ENCODE results near the gene XIRP1.
"Not testable (repeated sequence)": the region's sequence is repeated elsewhere in the genome, so short reads cannot be mapped to it uniquely, and the experiment has no call there.

XIRP1 gene

DNA sequence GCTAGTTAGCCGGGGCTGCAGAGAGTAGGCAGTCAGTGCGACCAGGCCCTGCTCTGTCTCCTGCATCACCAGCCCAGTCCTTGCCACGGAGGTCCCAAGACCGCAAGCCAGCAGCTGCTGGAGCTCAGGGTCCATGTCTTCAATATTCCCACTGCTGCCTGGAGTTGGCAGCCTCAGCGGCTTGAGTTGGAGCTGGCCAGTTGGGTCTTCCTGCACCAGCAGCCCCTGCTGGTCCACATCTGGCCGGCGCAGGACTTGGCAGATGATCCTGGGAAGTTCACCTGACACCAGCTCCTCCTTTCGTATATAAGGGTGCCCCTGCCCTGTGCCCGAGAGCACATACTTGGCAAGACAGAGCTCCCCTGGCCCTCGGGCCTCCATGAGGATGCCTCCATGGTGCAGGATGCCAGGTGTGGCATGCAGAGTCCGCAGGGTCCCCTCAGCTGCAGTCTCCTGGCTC is 5.7 kb downstream of the XIRP1 start:
- DNase-seq (ENCODE audit: low spot score): no peak

DNA sequence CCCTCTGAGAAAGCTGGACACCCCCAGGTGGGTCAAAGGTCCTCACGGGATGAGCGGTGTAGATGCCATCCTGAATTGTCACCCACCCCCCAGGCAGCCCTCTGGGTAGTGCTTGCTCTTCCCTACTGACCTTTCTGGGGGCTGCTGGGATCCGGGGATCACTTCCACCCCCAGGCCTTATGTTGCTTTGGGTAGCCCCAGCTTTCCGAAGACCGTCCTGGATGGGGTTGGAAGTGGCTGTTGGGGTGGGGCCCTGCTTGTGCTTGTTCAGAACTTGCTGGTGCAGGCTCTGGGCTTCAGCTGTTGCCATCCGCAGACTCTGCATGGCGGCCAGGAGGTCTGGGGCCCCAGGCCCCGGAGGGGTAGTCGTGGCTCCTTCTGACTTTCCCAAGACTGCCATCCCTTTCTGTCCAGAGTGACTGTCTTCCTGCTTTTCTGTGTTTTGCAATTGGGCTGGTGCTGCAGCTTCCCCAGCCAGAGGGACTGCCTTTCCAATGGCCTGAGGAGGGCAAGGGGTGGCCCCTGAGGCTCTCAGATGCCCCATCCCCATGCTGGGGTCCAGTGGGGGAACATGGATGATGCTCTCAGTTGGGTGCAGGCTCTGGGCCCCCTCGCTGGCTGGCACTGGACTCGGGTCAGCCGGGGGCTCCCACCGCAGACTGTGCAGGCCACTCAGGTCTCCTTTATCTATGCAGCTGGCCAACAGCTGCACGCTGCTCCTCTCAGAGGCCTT is 6.3 kb downstream of the XIRP1 start:
- no peak for DNase-seq (ENCODE audit: low spot score)

DNA sequence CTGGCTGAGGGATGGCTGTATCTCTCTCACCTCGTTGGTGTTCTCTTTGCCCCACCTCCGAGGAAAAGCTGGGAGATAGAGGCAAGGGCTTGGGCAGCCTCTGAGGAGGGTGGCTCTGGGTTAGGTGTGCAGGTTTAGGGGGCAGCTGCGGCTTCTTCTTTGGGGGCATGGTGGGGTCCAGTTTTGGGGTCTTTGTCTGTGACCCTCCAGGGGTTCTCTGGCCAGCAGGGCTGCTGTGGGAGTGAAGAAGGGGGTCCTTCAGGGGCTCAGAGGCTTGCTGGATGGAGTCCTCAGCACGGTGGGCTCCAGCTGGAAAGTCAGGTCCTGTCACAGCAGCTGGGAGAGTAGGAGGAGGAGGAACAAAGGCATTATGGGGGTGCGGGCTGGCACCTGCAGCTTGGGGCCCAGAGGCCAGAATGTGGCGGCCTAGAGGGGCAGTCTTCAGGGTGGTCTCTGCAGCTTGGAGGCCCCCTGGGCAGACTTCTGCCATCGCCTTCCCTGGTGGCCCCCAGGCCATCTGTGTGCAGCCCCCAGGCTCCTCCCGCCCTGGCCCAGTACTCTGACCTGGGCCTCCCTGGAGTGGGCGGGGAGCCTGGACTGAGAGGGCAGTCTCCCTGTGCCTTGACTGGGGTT is 7.0 kb downstream of the XIRP1 start:
- no peak for DNase-seq (ENCODE audit: low spot score)

DNA sequence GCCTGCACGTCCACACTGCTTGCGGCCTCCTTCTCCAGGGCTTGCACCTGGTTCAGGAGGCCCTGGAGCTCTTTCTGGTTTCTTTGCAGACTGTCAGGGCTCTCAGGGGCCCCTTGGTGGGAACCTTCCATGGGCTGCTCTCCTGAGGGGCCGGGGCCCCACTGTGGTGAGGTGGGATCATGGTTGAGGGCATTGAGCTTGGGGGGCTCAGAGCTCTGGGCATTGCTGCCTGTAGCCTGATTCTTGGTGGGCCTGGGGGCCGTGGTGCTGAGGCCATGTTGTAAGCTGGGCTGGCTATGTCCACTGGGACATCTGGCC is 7.5 kb downstream of the XIRP1 start:
- DNase-seq (ENCODE audit: low spot score): no peak

DNA sequence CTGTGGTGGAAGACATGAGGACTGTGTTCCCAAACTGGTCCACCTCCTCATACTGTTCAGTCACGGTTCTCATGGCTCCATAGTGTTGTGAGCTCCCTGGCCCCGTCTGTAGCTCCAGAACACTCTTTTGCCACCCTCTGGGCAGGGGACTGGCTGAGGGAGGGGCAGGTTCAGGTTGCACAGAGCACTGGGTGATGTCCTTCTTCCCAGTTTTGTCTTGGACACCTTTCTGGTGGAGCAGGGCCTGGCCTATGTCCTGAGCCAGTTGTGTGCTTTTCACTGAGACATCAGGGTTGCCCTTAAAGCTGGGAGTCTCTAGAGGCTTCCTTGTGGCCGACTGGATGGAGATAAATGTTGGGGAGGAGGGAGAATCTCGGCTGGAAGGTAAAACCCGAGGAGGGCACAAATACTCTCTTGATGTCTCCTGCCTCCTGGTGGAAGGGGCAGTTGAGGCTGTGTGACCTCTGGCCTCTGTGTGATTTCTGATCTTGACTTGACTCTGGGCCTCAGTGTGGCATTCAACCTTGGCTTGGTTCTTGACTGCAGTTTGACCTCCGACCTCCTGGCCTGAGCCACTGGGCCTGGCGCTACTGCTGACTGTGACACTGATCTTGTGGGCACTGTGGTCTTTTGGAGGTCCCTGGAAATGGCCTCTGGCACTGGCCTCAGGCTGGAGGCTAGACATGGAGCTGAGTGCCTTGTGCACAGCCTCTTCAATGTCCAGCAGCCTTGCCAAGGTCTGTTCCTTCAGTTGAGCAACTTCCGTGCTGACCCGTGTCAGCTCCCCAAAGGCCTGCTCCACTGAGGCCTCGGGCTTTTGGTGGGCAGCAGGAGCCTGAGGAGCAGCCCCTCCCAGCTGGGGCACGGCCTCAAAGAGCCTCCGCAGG is 8.1 kb downstream of the XIRP1 start:
- no peak for DNase-seq (ENCODE audit: low spot score)

DNA sequence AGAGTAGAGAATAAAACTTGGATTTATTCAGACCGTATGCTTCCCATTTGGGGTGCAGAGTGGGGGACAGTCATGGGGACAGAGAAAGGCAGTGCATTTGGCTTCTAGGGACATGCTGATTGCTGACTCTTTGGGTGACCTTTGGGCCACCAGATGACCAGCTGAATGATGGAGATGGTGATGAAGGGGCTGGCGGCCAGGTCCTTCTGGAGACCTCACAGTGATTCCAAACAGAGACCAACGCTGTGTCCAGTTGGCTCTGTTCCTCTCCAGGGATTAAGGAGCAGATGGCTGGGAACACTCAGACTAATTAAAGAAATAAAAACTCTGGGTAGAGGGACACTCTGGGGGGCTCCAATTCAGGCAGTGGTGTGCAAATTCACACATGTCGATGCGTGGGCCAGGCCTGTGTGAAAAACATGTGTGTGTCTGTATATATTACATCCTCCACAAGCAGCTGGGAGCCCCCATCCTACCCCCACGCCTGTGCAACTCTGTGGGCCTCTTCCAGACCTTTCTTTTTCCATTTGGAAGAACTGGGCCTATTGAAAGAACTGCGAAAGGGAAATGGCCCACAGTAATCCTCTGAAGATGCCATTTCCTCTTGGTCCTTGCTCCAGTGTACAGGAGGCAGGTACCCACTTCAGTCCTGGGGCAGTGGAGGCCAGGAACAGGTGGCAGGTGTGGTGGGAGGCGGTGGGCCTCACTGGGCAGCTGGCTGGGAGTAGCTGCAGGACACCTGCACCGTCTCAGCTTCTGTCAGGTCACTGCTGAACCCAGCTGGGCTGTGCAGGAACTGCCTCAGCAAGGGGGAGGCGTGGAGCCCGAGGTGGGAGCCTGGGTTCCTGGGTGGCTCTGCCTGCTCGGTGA is 8.9 kb downstream of the XIRP1 start:
- DNase-seq (ENCODE audit: low spot score): peak; percentile 77

DNA sequence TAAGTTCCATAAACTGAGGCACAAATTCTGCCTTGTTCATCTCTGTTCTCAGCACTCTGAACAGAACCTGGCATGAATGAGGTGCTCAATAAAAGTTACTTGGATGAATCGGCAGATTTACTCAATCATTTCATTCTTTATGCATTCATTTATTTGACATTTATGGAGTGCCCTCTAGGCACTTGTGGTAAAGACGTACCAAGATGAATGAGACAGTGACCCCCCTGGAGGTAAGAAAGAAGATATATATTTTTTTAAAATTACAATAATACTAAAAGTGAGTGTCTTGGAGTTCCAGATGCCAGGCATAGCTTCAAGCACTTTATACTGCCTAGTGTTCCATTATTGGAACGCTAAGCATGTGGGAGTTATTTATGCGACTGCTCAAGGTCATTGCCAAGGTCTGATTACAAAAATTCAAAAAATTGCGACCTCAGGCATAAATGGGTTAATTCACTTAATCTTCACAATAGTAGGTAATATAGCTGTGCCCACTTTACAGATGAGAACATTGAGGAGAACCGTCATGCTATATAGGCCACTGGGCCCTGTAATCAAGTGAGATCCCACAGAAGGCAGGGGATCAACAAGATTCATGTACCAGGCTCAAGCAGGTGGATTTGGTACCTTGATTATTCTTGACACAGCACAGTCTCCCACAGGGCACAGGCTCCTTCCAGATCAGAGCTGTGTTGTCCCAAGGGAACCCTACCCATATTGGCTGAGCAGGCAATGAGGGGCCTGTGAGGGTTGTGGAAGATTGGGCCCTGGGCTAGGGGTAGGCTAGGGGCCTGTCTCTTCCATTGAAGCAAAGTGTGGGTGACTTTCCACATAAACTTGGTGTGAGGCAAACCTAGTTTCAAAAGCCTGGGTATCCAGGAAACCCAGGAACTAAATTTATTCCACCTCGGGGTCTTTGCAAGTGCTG is 10.7 kb downstream of the XIRP1 start:
- DNase-seq (ENCODE audit: low spot score): no peak

DNA sequence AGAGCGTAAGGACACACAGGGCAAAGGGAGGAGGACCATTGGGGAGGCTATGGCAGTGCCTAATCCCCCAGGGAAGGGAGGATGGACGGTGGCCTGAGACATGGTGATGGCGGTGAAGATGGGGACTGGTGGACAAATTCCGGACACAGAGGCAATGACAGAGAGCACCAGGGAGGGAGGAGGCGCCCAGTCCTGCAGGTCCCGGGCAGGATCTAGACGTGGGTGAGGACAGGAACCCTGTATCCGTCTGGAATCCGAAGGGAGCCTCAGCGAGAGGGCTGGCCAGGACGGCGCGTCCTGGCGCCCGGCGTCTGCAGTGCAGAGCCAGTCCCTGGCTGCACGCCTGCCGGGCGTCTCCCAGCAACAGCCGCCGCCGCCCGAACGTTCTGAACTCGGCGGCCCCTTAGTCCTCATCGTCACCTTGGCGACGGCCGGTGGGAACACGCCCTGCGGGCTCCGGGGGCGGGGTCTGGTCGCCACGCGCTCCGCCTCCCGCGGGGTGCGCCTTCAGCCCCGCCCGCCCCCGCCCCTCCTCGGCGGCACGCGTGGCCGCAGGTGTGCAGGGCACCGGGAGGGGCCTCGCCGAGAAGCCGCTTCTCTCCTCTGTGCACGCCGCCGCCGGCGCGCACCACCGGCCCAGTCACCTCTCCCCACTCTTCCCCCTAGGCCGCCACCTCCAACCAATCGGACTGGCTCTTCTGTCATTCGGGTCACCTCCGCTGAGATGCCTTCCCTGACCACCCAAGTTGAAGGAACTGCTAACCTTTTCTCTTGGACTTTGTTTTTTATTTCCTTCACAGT is 11.6 kb downstream of the XIRP1 start:
- DNase-seq (ENCODE audit: low spot score): peak; percentile 76

DNA sequence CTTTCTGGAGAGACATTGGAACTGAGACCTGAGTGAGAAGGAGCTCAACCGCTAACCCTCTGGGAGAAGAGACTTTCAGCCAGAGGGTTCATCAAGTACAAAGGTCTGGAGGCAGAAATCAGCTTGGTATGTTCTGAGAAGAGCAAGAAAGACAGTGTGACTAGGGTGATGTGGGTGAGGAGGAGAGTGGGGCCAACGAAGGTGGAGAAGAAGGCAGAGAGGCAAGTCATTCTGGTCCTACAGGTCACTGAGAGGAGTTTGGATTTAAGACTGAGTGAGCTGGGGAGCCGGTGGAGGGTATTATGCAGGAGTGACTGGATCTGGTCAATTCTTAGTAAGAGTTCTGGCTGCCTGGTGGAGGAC is 12.2 kb downstream of the XIRP1 start:
- no peak for DNase-seq (ENCODE audit: low spot score)

DNA sequence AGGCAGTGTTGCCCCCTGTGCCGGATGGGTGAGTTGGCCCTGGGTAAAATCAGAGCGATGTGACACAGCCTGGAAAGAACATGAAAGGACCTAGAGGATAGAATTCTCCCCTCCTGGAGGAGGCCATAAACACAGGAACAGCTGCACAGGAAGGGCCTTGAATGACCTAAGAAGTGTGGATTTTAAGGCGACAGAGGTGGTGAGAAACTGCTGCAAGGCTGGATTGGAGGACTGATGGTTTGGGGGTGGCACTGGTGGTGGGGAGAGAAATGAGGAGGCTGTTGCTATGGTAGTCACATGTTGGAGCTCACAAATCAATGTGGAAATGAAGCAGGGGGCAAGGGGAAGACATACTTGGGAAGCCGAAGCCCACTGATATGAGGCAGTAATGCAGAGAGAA is 13.8 kb downstream of the XIRP1 start:
- DNase-seq (ENCODE audit: low spot score): no peak

DNA sequence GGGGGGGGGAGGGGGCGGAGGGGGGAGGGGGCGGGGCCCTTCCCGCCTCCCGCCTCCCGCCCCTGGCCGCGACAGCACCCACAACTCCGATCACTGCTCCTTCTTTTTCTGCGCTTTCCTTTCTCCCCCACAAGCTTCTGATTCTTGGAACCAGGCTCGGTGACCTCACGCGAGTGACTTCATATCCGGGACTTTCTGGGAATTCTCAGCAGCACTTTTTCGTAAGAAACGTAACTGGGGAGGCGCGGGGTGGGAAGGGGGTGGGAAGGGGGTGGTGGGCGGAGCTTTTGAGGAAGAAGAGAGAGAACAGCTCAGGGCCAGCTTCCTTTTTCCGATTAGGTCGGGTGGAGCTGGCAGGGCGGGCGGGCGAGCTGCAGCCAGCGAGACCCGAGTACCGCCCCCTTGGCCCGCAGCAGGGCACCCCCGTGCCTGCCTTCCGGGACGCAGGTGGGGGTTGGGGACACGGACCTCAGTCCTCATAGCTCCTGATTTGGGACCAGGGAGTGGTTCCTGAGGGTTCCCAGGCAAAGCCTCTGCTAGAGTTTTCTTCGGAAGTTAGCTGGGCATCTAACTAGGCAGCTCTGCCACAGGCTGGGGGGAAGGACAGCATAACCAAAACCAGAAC is 14.6 kb downstream of the XIRP1 start:
- peak; percentile 89 for DNase-seq (ENCODE audit: low spot score)

DNA sequence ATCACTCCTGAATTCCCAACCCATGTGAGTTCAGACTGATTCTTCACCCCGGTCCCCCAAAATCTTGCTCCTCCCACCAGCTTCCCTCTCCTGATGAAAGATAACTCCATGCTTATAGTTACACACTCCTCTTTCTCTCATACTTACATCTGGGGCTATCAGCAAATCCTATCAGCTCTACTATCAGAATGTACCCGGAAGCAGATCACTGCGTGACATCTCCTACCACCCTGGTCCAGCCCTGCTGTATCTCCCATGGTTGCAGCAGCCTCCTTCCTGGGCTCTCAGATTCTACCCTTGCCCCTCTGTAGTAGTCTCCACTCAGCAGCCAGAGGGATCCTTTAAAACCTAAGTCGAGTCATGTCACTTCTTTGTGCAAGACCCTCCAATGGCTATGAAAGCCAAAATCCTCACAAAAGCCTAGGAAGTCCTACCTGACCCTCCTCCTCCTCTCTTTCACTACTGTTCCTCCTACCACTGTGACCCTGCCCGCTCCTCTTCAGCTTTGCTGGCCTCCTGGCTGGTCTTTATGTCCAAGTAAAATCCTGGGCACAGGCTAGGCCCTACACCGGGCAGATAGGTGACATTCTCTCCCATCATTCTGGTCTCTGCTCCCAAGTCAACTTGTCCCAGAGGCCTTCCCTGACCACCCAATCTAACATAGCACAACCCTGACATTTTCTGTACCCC is 16.2 kb downstream of the XIRP1 start:
- no peak for DNase-seq (ENCODE audit: low spot score)

DNA sequence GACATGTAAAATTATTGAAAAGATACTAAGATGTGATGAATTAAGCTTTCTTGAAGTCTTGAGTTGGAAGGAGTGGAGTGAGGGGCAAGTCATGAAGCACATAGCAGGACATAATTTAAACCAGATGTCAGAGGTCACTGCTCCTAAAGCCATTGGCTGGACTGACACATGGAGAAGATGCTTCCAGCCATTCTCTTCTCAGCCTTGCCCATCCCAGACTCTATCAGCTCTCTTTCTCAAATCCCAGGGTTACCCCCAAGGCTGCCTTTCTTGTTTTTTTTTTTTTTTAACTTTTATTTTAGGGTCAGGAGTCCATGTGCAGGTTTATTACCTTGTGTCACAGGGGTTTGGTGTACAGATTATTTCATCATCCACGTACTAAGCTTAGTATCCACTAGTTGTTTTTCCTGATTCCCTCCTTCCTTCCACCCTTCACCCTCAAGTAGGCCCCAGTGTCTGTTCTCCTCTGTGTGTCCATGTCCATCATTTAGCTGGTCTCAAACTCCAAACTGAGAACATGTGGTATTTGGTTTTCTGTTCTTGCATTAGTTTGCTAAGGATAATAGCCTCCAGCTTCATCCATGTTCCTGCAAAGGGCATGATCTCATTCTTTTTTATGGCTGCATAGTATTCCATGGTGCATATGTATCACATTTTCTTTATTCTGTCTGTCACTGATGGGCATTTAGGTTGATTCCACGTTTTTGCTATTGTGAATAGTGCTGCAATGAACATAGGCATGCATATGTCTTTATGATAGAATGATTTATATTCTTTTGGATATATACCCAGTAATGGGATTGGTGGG is 18.9 kb downstream of the XIRP1 start:
- DNase-seq (ENCODE audit: low spot score): no peak

DNA sequence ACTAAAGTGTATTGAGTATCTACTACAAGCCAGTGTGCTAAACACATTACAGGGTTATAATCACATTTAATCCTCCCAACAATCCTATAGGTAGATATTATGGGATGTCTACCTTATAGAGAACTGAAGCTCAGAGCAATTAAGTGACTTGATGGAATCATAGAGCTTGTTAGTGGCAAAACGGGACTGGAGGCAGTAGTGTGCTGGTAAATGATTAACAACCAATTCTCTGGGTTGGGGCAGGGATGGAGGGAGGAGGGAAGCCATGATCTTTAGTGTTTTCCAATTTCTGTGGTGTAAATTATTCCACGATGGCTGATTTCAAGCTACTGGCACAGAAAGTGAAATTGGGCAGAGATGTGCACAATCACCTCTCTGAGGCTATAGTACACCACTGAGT is 20.5 kb downstream of the XIRP1 start:
- DNase-seq (ENCODE audit: low spot score): no peak

DNA sequence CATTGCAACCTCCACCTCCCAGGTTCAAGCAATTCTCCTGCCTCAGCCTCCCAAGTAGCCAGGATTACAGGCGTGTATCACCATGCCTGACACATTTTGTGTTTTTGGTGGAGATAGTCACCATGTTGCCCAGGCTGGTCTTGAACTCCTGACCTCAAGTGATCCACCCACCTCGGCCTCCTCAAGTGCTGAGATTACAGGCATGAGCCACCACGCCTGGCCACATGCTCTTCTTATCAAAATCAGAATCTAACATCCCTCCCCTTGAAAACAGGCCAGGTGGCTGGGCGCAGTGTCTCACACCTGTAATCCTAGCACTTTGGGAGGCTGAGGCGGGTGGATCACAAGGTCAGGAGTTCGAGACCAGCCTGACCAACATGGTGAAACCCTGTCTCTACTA is 21.5 kb downstream of the XIRP1 start:
- not testable (repeated sequence) for DNase-seq (ENCODE audit: low spot score)

DNA sequence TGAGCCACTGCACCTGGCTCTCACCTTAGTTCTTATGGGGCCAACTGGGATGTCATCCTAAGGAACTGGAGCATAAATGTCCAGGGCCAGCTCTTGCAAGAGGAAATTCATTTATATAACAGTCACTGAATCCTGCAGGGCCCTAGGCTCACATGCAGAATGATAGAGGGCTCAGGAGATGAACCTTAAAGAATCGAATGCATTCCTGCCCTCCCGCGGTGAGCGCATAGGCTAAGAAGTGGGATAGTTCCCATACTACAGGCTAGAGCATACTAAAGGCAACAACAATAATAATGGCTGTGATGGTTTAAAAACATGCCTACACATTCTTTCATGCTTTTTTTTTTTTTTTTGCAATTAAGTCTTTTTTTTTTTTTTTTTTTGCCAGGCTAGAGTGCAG is 21.9 kb downstream of the XIRP1 start:
- no peak for DNase-seq (ENCODE audit: low spot score)

DNA sequence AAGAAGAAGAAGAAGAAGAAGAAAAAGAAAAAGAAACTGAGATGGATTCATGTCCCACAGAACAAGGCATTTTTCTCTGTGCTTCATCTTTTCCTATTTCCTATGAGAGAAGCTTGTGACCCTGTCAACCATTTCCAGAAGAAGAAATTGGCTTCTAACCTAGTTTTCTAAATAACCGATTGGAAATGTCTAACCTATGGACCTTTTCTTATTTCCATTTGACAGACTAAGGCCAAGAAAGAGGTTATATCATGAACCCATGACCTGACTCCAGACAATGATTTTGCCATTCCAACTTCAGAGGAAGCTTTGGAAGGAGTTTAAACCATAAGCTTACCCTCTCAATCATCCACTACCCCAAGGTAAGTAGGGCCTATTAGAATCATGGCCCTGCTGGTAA is 22.7 kb downstream of the XIRP1 start:
- DNase-seq (ENCODE audit: low spot score): no peak

DNA sequence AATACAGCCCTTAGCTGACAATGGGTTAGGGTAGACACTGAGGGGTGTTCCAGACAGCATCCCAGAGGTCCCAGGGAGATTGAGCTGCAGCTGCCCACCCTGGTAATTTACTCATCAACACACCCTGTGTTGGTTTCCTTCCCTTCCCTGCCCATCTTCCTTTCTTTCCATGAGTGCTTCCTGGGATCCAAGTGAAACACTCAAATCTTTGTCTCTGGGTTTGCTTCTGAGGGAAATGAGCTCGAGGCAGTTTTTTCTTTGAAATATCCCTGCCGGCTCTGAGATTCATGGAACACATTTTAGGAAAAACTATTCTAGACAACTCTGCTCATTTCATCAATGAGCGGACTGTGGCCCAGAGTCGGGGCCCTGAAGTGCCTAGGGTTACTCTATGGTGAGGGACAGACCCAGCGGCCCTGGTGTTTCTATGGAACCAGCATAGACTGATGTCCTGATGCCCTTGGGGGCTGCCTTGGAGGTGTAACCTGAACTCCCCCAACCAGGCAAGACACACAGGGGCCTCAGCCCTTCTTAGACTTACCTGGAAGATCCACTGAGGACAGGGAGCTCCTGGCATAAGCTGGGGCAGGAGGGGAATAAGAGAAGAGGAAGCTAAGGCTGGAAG is 24.1 kb downstream of the XIRP1 start:
- no peak for DNase-seq (ENCODE audit: low spot score)

Measured in cerebellar cortex (tissue), 1 donor.